HepG2 (cell line): Measurements from ENCODE around the gene FKBP1A. TPM values are rescaled to one million over a fixed set of nuclear protein-coding genes. Genes with fewer than 3 reads are reported as not detected.
A peak's percentile ranks its signal among the peaks of the same experiment; 100 is the strongest.

Experiments
- ATAC-seq: fragments of 200-7000 bp; cut with Tn5 transposase; 3 replicates; pipeline ENCODE4 v1.9.1; 2020; ENCODE audit warnings: mild to moderate bottlenecking, moderate library complexity
- BruUV-seq: library from RNA; stranded (reverse); fragments of 400-500 nt; replicated peaks from 2 replicates; lab custom pipeline; 2021; lab: Mats Ljungman, UMichigan
- CTCF ChIA-PET: fragments of 300-600 bp; formaldehyde crosslinking; extraction: SDS; loops from one replicate; lab custom pipeline; 2021; ENCODE audit warnings: low total read pairs, inconsistent platforms, low intra/inter-chr PET ratio; lab: Yijun Ruan, JAX
- POLR2A ChIA-PET: fragments of 350-600 bp; sonication (Branson Sonifier 250); formaldehyde crosslinking; loops from one replicate; lab custom pipeline; 2020; ENCODE audit warnings: antibody characterized with exemption, inconsistent platforms; lab: Yijun Ruan, JAX
- DNase-seq: peaks from one replicate; pipeline ENCODE4 v3.0.0-alpha.2; 2015; ENCODE audit warnings: low spot score
- FAIRE-seq: peaks from 3 replicates; lab custom pipeline; 2011; peaks lifted over from hg19 to GRCh38; lab: Jason Lieb, UNC
- H2AFZ ChIP-seq: one replicate; pipeline ENCODE4 v1.6.1; 2011; ENCODE audit warnings: low read length, inconsistent platforms
- H3K27ac ChIP-seq: fragments of 300-600 bp; 3 replicates; pipeline ENCODE4 v1.8.0; 2011; ENCODE audit warnings: mixed run types, mild to moderate bottlenecking, mixed read lengths, low read length, inconsistent platforms; ENCODE audit not compliant: insufficient read depth; ENCODE audit errors: extremely low read length
- H3K27me3 ChIP-seq, 2 experiments: fragments of 200-600 bp in 1 of 2; 2 replicates in 1 of 2; 3 replicates in 1 of 2; pipeline versions ENCODE4 v1.6.0 to v1.8.0; 2011; ENCODE audit warnings: low read length in 2 of 2, mild to moderate bottlenecking in 2 of 2, moderate library complexity in 2 of 2, inconsistent platforms in 1 of 2; ENCODE audit not compliant: insufficient read depth in 2 of 2, control insufficient read depth in 1 of 2
- H3K36me3 ChIP-seq, 2 experiments: fragments of 200-600 bp in 1 of 2; replicated peaks in 1 of 2; 2 replicates in 1 of 2; 3 replicates in 1 of 2; pipeline versions ENCODE4 v1.5.1 to v1.8.0; 2011; ENCODE audit warnings: low read length in 2 of 2, inconsistent platforms in 1 of 2; ENCODE audit not compliant: insufficient read depth in 2 of 2, control insufficient read depth in 1 of 2
- H3K4me1 ChIP-seq: 2 replicates; pipeline ENCODE4 v1.5.1; 2012; ENCODE audit warnings: low read length, inconsistent platforms; ENCODE audit not compliant: insufficient read depth
- H3K4me2 ChIP-seq: 2 replicates; pipeline ENCODE4 v1.6.0; 2011; ENCODE audit warnings: low read depth, low read length, inconsistent platforms
- H3K4me3 ChIP-seq, 3 experiments: fragments of 200-600 bp in 1 of 3; sonication (generic), shearing (Covaris generic) in 1 of 3; replicated peaks in 1 of 3; 2 replicates each; pipeline ENCODE4 v1.5.1; 2011 to 2016; ENCODE audit warnings: low read length in 3 of 3, inconsistent platforms in 2 of 3, low read depth in 2 of 3, mild to moderate bottlenecking in 2 of 3, control low read depth in 1 of 3, mixed read lengths in 1 of 3; ENCODE audit not compliant: insufficient read depth in 1 of 3
- H3K79me2 ChIP-seq: one replicate; pipeline ENCODE4 v1.6.1; 2011; ENCODE audit warnings: low read length, inconsistent platforms; ENCODE audit not compliant: insufficient read depth
- H3K9ac ChIP-seq: 2 replicates; pipeline ENCODE4 v1.6.0; 2011; ENCODE audit warnings: mild to moderate bottlenecking, low read depth, low read length, inconsistent platforms; ENCODE audit not compliant: insufficient read depth
- H3K9me3 ChIP-seq: 2 replicates; pipeline ENCODE4 v1.5.1; 2012; ENCODE audit warnings: mild to moderate bottlenecking, low read length
- H4K20me1 ChIP-seq: 2 replicates; pipeline ENCODE4 v1.6.0; 2011; ENCODE audit warnings: inconsistent platforms, mild to moderate bottlenecking, low read length, moderate library complexity; ENCODE audit not compliant: insufficient read depth
- CAMTA2 ChIP-seq: sonication (generic); formaldehyde crosslinking; IDR thresholded peaks from 2 replicates; pipeline ENCODE4 v1.4.0; 2020; ENCODE audit warnings: mild to moderate bottlenecking, missing genetic modification reagents, borderline replicate concordance
- CENPX ChIP-seq: sonication (generic); formaldehyde crosslinking; IDR thresholded peaks from 2 replicates; pipeline ENCODE4 v1.9.0; 2021; ENCODE audit warnings: mild to moderate bottlenecking, missing genetic modification reagents, moderate library complexity
- FOXA3 ChIP-seq: IDR thresholded peaks from 2 replicates; pipeline ENCODE4 v1.6.1; 2016; ENCODE audit warnings: missing genetic modification reagents, missing compliant biosample characterization
- GABPB1 ChIP-seq: IDR thresholded peaks from 2 replicates; pipeline ENCODE4 v1.6.1; 2016; ENCODE audit warnings: mild to moderate bottlenecking, missing genetic modification reagents, moderate library complexity, missing compliant biosample characterization
- HDAC6 ChIP-seq: fragments of 200-600 bp; sonication (generic); IDR thresholded peaks from 2 replicates; pipeline ENCODE4 v1.7.0; 2017; ENCODE audit warnings: mild to moderate bottlenecking, antibody characterized with exemption, low read length, low read depth
- HOXA7 ChIP-seq: sonication (generic); formaldehyde crosslinking; IDR thresholded peaks from 2 replicates; pipeline ENCODE4 v1.8.1; 2022; ENCODE audit warnings: mild to moderate bottlenecking, missing genetic modification reagents, moderate library complexity
- ISL2 ChIP-seq: sonication (generic); formaldehyde crosslinking; IDR thresholded peaks from 2 replicates; pipeline ENCODE4 v1.5.0; 2020; ENCODE audit warnings: missing genetic modification reagents
- MIER3 ChIP-seq: IDR thresholded peaks from 2 replicates; pipeline ENCODE4 v1.6.1; 2016; ENCODE audit warnings: missing compliant biosample characterization, borderline replicate concordance
- MYC ChIP-seq: sonication (generic); formaldehyde crosslinking; IDR thresholded peaks from 2 replicates; pipeline ENCODE4 v1.9.0; 2021; ENCODE audit warnings: missing genetic modification reagents, borderline replicate concordance
- NR2F1 ChIP-seq, 2 experiments: fragments of 450-650 bp in 1 of 2; formaldehyde crosslinking in 1 of 2; IDR thresholded peaks; 2 replicates each; pipeline versions ENCODE4 v1.5.0 to v1.6.1; 2016 to 2020; ENCODE audit warnings: mild to moderate bottlenecking in 1 of 2, missing compliant biosample characterization in 1 of 2, missing genetic modification reagents in 1 of 2, moderate library complexity in 1 of 2
- RAD21 ChIP-seq: fragments of 450-650 bp; formaldehyde crosslinking; IDR thresholded peaks from 2 replicates; pipeline ENCODE4 v1.5.0; 2020; ENCODE audit warnings: mild to moderate bottlenecking
- RFXAP ChIP-seq: sonication (generic); formaldehyde crosslinking; IDR thresholded peaks from 2 replicates; pipeline ENCODE4 v1.4.0; 2020; ENCODE audit warnings: missing genetic modification reagents, borderline replicate concordance
- TCF7L2 ChIP-seq: IDR thresholded peaks from 2 replicates; pipeline ENCODE4 v1.6.1; 2011; ENCODE audit warnings: mild to moderate bottlenecking, low read depth, low read length, moderate library complexity
- ZBTB20 ChIP-seq: sonication (generic); formaldehyde crosslinking; IDR thresholded peaks from 2 replicates; pipeline ENCODE4 v1.8.1; 2023; ENCODE audit warnings: missing genetic modification reagents, low read depth, mild to moderate bottlenecking, borderline replicate concordance
- ZNF101 ChIP-seq: sonication (generic); formaldehyde crosslinking; IDR thresholded peaks from 2 replicates; pipeline ENCODE4 v1.4.0; 2020; ENCODE audit warnings: mild to moderate bottlenecking, low read depth, missing genetic modification reagents, borderline replicate concordance
- ZNF138 ChIP-seq: sonication (generic); formaldehyde crosslinking; IDR thresholded peaks from 2 replicates; pipeline ENCODE4 v1.5.0; 2020; ENCODE audit warnings: mild to moderate bottlenecking, low read depth, missing genetic modification reagents
- ZNF20 ChIP-seq: sonication (generic); formaldehyde crosslinking; IDR thresholded peaks from 2 replicates; pipeline ENCODE4 v1.4.0; 2020; ENCODE audit warnings: mild to moderate bottlenecking, moderate library complexity, missing genetic modification reagents
- ZNF205 ChIP-seq: IDR thresholded peaks from 2 replicates; pipeline ENCODE4 v1.6.1; 2018; ENCODE audit warnings: missing biosample characterization, missing genetic modification reagents
- ZNF501 ChIP-seq: sonication (generic); formaldehyde crosslinking; IDR thresholded peaks from 2 replicates; pipeline ENCODE4 v1.5.1; 2020; ENCODE audit warnings: mild to moderate bottlenecking, moderate library complexity, missing genetic modification reagents
- ZNF724P ChIP-seq: sonication (generic); formaldehyde crosslinking; IDR thresholded peaks from 2 replicates; pipeline ENCODE4 v1.8.0; 2022; ENCODE audit warnings: missing genetic modification reagents, borderline replicate concordance
- ZNF777 ChIP-seq: sonication (generic); formaldehyde crosslinking; IDR thresholded peaks from 2 replicates; pipeline ENCODE4 v1.4.0; 2020; ENCODE audit warnings: missing genetic modification reagents
- ZNF841 ChIP-seq: sonication (generic); formaldehyde crosslinking; IDR thresholded peaks from 2 replicates; pipeline ENCODE4 v1.8.1; 2023; ENCODE audit warnings: missing genetic modification reagents, borderline replicate concordance
- WGBS: methylation state at CpG from one replicate; pipeline ENCODE4 v1.1.6; 2017; ENCODE audit warnings: low lambda C conversion rate; 5-methylcytosine and 5-hydroxymethylcytosine counted together
- in situ Hi-C: cut with HindIII; loops from 2 replicates; pipeline ENCODE4 v1.10.0; 2017; ENCODE audit warnings: low pct_unique_long_range_greater_than_20kb; ENCODE audit not compliant: extremely low pct_ligation_motif_present
- intact Hi-C: fragments of 100-400 bp; cut with micrococcal nuclease; formaldehyde crosslinking; loops from one replicate; pipeline ENCODE4 v1.10.0; 2022; ENCODE audit not compliant: unreplicated experiment
- polyA plus RNA-seq, 8 experiments: library from polyadenylated mRNA; depleted of rRNA in 3 of 8; stranded (reverse) in 7 of 8; unstranded in 1 of 8; fragments of >200 nt; fragmentation: Illumina TruSeq in 4 of 8; extraction: Trizol in 4 of 8; gene quantifications; 2 replicates each; pipeline versions ENCODE4 v1.2.1 to v1.2.3, GENCODE V29; 2011 to 2016; ENCODE audit warnings: low read depth in 4 of 8, missing spikeins in 1 of 8, mixed read lengths in 1 of 8; ENCODE audit not compliant: insufficient read depth in 1 of 8
- total RNA-seq, 5 experiments: library from RNA; depleted of rRNA; stranded (reverse); fragments of >200 nt; fragmentation: Illumina TruSeq; extraction: Trizol; gene quantifications; 2 replicates each; pipeline ENCODE4 v1.2.3, GENCODE V29; 2016; ENCODE audit warnings: low read depth in 1 of 5
- TF ChIP-seq, protein P1 (sequence below): sonication (generic); formaldehyde crosslinking; IDR thresholded peaks from 2 replicates; pipeline ENCODE4 v1.4.0; 2020; ENCODE audit warnings: missing genetic modification reagents
- TF ChIP-seq, protein P2 (sequence below): sonication (generic); formaldehyde crosslinking; IDR thresholded peaks from 2 replicates; pipeline ENCODE4 v1.8.0; 2022; ENCODE audit warnings: missing genetic modification reagents, low read depth, mild to moderate bottlenecking, borderline replicate concordance
- TF ChIP-seq, protein P3 (sequence below): sonication (generic); formaldehyde crosslinking; IDR thresholded peaks from 2 replicates; pipeline ENCODE4 v1.8.0; 2022; ENCODE audit warnings: missing genetic modification reagents, mild to moderate bottlenecking, borderline replicate concordance

The FKBP1A gene
- total and polyA plus RNA-seq, 2 of the 13 experiments (the other 11 are each of a cell fraction or from before 2014, with no cell fraction given): 119 to 468 TPM

DNA sequence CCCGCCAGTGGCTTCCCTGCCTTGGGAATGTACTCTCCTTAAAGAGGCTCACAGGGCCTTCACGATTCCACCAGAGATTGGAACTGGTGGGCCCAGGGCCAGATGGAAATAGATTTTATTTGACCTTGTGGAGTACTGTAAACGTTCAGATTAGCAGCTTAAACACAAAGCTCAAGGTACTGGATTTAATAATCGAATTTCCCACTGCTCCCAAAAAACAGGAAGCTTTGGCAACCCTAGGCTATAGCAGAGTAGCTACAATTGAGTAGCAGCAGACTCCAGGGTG, 71.3 kb downstream of the FKBP1A start:
- WGBS: 2% methylated on average over 4 of the region's 4 CpGs
- Histone ChIP-seq H3K4me3 (no peak overlapping the region), H3K4me1 (peaks cover 46% of the 10 kb centered on the region), H2AFZ (no peak overlapping the region), H3K36me3 (no peaks in the 10 kb centered on the region), H3K9me3 (no peaks in the 10 kb centered on the region), H3K79me2 (peaks cover 13% of the 10 kb centered on the region), H3K27ac (no peak overlapping the region), H3K9ac (no peak overlapping the region), H3K27me3 (no peaks in the 10 kb centered on the region; a peak in 2 of 5 replicates), H3K4me2 (no peak overlapping the region), H4K20me1 (peaks cover 8% of the 10 kb centered on the region; the same call in 1 of the 2 replicates)
- in situ Hi-C loops: no loop called here
- ChIA-PET CTCF (no interaction called here), POLR2A (interaction anchor here (0.9 kb wide), 1 partner anchor 145 kb away, joined by 3 read pairs; no protein-coding TSS in a partner anchor)
- TF ChIP-seq ZNF138 (CRISPR knock-in tag): no peak
- 0 out of 4 replicates have a peak, but pooled peaks of 1 of the 2 experiments have one; percentile 23 for TF ChIP-seq NR2F1 (CRISPR knock-in tag; IDR thresholded peaks at IDR 0.05)
- TF ChIP-seq ZNF841 (CRISPR knock-in tag): no peak
- no peak for TF ChIP-seq ZNF777 (CRISPR knock-in tag)
- no peak for TF ChIP-seq FOXA3 (CRISPR knock-in tag)
- TF ChIP-seq HDAC6: no peak
- no peak for TF ChIP-seq TCF7L2
- no peak for TF ChIP-seq ZBTB20 (CRISPR knock-in tag)
- TF ChIP-seq MYC (CRISPR knock-in tag): no peak
- no peak for TF ChIP-seq ZNF724P (CRISPR knock-in tag)
- TF ChIP-seq CENPX (CRISPR knock-in tag): no peak
- TF ChIP-seq, protein P1, sequence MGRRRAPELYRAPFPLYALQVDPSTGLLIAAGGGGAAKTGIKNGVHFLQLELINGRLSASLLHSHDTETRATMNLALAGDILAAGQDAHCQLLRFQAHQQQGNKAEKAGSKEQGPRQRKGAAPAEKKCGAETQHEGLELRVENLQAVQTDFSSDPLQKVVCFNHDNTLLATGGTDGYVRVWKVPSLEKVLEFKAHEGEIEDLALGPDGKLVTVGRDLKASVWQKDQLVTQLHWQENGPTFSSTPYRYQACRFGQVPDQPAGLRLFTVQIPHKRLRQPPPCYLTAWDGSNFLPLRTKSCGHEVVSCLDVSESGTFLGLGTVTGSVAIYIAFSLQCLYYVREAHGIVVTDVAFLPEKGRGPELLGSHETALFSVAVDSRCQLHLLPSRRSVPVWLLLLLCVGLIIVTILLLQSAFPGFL: no peak
- TF ChIP-seq, protein P2, sequence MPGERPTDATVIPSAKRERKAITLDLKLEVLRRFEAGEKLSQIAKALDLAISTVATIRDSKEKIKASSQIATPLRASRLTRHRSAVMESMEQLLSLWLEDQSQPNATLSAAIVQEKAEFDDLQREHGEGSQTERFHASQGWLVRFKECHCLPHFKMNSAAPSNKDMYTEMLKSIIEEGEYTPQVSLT (CRISPR knock-in tag): no peak
- TF ChIP-seq ZNF20: peak; percentile 96
- TF ChIP-seq GABPB1: no peak
- TF ChIP-seq RFXAP: no peak
- TF ChIP-seq, protein P3, sequence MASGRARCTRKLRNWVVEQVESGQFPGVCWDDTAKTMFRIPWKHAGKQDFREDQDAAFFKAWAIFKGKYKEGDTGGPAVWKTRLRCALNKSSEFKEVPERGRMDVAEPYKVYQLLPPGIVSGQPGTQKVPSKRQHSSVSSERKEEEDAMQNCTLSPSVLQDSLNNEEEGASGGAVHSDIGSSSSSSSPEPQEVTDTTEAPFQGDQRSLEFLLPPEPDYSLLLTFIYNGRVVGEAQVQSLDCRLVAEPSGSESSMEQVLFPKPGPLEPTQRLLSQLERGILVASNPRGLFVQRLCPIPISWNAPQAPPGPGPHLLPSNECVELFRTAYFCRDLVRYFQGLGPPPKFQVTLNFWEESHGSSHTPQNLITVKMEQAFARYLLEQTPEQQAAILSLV (CRISPR knock-in tag): no peak
- TF ChIP-seq ZNF101: no peak
- TF ChIP-seq ZNF501 (CRISPR knock-in tag): 0 out of 2 replicates have a peak, but pooled peaks have one; percentile 43
- TF ChIP-seq CAMTA2: no peak
- TF ChIP-seq HOXA7 (CRISPR knock-in tag): no peak
- TF ChIP-seq MIER3 (CRISPR knock-in tag): no peak
- no peak for TF ChIP-seq ZNF205 (CRISPR knock-in tag)
- no peak for TF ChIP-seq ISL2
- no peak for TF ChIP-seq RAD21
- DNase-seq (no peak), FAIRE-seq (no peak), ATAC-seq (no peak)
- BruUV-seq: no TSS peak
- intact Hi-C loops: no loop called here
